HepG2 (cell line): Measurements from ENCODE around the gene ZNF541. TPM values are rescaled to one million over a fixed set of nuclear protein-coding genes. Genes with fewer than 3 reads are reported as not detected.

Experiments
- ATAC-seq: fragments of 200-7000 bp; cut with Tn5 transposase; 3 replicates; pipeline ENCODE4 v1.9.1; 2020; ENCODE audit warnings: mild to moderate bottlenecking, moderate library complexity
- BruUV-seq: library from RNA; stranded (reverse); fragments of 400-500 nt; replicated peaks from 2 replicates; lab custom pipeline; 2021; lab: Mats Ljungman, UMichigan
- CTCF ChIA-PET: fragments of 300-600 bp; formaldehyde crosslinking; extraction: SDS; loops from one replicate; lab custom pipeline; 2021; ENCODE audit warnings: low total read pairs, inconsistent platforms, low intra/inter-chr PET ratio; lab: Yijun Ruan, JAX
- POLR2A ChIA-PET: fragments of 350-600 bp; sonication (Branson Sonifier 250); formaldehyde crosslinking; loops from one replicate; lab custom pipeline; 2020; ENCODE audit warnings: antibody characterized with exemption, inconsistent platforms; lab: Yijun Ruan, JAX
- DNase-seq: peaks from one replicate; pipeline ENCODE4 v3.0.0-alpha.2; 2015; ENCODE audit warnings: low spot score
- FAIRE-seq: peaks from 3 replicates; lab custom pipeline; 2011; peaks lifted over from hg19 to GRCh38; lab: Jason Lieb, UNC
- H2AFZ ChIP-seq: one replicate; pipeline ENCODE4 v1.6.1; 2011; ENCODE audit warnings: low read length, inconsistent platforms
- H3K27ac ChIP-seq: fragments of 300-600 bp; 3 replicates; pipeline ENCODE4 v1.8.0; 2011; ENCODE audit warnings: mixed run types, mild to moderate bottlenecking, mixed read lengths, low read length, inconsistent platforms; ENCODE audit not compliant: insufficient read depth; ENCODE audit errors: extremely low read length
- H3K27me3 ChIP-seq, 2 experiments: fragments of 200-600 bp in 1 of 2; 2 replicates in 1 of 2; 3 replicates in 1 of 2; pipeline versions ENCODE4 v1.6.0 to v1.8.0; 2011; ENCODE audit warnings: low read length in 2 of 2, mild to moderate bottlenecking in 2 of 2, moderate library complexity in 2 of 2, inconsistent platforms in 1 of 2; ENCODE audit not compliant: insufficient read depth in 2 of 2, control insufficient read depth in 1 of 2
- H3K36me3 ChIP-seq, 2 experiments: fragments of 200-600 bp in 1 of 2; replicated peaks in 1 of 2; 2 replicates in 1 of 2; 3 replicates in 1 of 2; pipeline versions ENCODE4 v1.5.1 to v1.8.0; 2011; ENCODE audit warnings: low read length in 2 of 2, inconsistent platforms in 1 of 2; ENCODE audit not compliant: insufficient read depth in 2 of 2, control insufficient read depth in 1 of 2
- H3K4me1 ChIP-seq: 2 replicates; pipeline ENCODE4 v1.5.1; 2012; ENCODE audit warnings: low read length, inconsistent platforms; ENCODE audit not compliant: insufficient read depth
- H3K4me2 ChIP-seq: 2 replicates; pipeline ENCODE4 v1.6.0; 2011; ENCODE audit warnings: low read depth, low read length, inconsistent platforms
- H3K4me3 ChIP-seq, 3 experiments: fragments of 200-600 bp in 1 of 3; sonication (generic), shearing (Covaris generic) in 1 of 3; replicated peaks in 1 of 3; 2 replicates each; pipeline ENCODE4 v1.5.1; 2011 to 2016; ENCODE audit warnings: low read length in 3 of 3, inconsistent platforms in 2 of 3, low read depth in 2 of 3, mild to moderate bottlenecking in 2 of 3, control low read depth in 1 of 3, mixed read lengths in 1 of 3; ENCODE audit not compliant: insufficient read depth in 1 of 3
- H3K79me2 ChIP-seq: one replicate; pipeline ENCODE4 v1.6.1; 2011; ENCODE audit warnings: low read length, inconsistent platforms; ENCODE audit not compliant: insufficient read depth
- H3K9ac ChIP-seq: 2 replicates; pipeline ENCODE4 v1.6.0; 2011; ENCODE audit warnings: mild to moderate bottlenecking, low read depth, low read length, inconsistent platforms; ENCODE audit not compliant: insufficient read depth
- H3K9me3 ChIP-seq: 2 replicates; pipeline ENCODE4 v1.5.1; 2012; ENCODE audit warnings: mild to moderate bottlenecking, low read length
- H4K20me1 ChIP-seq: 2 replicates; pipeline ENCODE4 v1.6.0; 2011; ENCODE audit warnings: inconsistent platforms, mild to moderate bottlenecking, low read length, moderate library complexity; ENCODE audit not compliant: insufficient read depth
- NFKB2 ChIP-seq: sonication (generic); formaldehyde crosslinking; IDR thresholded peaks from 2 replicates; pipeline ENCODE4 v1.4.0; 2020; ENCODE audit warnings: missing genetic modification reagents, borderline replicate concordance
- SCMH1 ChIP-seq: sonication (generic); formaldehyde crosslinking; IDR thresholded peaks from 2 replicates; pipeline ENCODE4 v1.9.0; 2021; ENCODE audit warnings: missing genetic modification reagents, mild to moderate bottlenecking, borderline replicate concordance
- ZNF629 ChIP-seq: sonication (generic); formaldehyde crosslinking; conservative IDR thresholded peaks from 2 replicates; pipeline ENCODE4 v1.5.0; 2020; ENCODE audit warnings: missing genetic modification reagents
- WGBS: methylation state at CpG from one replicate; pipeline ENCODE4 v1.1.6; 2017; ENCODE audit warnings: low lambda C conversion rate; 5-methylcytosine and 5-hydroxymethylcytosine counted together
- in situ Hi-C: cut with HindIII; loops from 2 replicates; pipeline ENCODE4 v1.10.0; 2017; ENCODE audit warnings: low pct_unique_long_range_greater_than_20kb; ENCODE audit not compliant: extremely low pct_ligation_motif_present
- intact Hi-C: fragments of 100-400 bp; cut with micrococcal nuclease; formaldehyde crosslinking; loops from one replicate; pipeline ENCODE4 v1.10.0; 2022; ENCODE audit not compliant: unreplicated experiment
- polyA plus RNA-seq, 8 experiments: library from polyadenylated mRNA; depleted of rRNA in 3 of 8; stranded (reverse) in 7 of 8; unstranded in 1 of 8; fragments of >200 nt; fragmentation: Illumina TruSeq in 4 of 8; extraction: Trizol in 4 of 8; gene quantifications; 2 replicates each; pipeline versions ENCODE4 v1.2.1 to v1.2.3, GENCODE V29; 2011 to 2016; ENCODE audit warnings: low read depth in 4 of 8, missing spikeins in 1 of 8, mixed read lengths in 1 of 8; ENCODE audit not compliant: insufficient read depth in 1 of 8
- total RNA-seq, 5 experiments: library from RNA; depleted of rRNA; stranded (reverse); fragments of >200 nt; fragmentation: Illumina TruSeq; extraction: Trizol; gene quantifications; 2 replicates each; pipeline ENCODE4 v1.2.3, GENCODE V29; 2016; ENCODE audit warnings: low read depth in 1 of 5
- TF ChIP-seq, protein P1 (sequence below): sonication (generic); formaldehyde crosslinking; IDR thresholded peaks from 2 replicates; pipeline ENCODE4 v1.4.0; 2020; ENCODE audit warnings: missing genetic modification reagents

Gene ZNF541
- total and polyA plus RNA-seq, 2 of the 13 experiments (the other 11 are each of a cell fraction or from before 2014, with no cell fraction given): 0.03 to 0.04 TPM

DNA sequence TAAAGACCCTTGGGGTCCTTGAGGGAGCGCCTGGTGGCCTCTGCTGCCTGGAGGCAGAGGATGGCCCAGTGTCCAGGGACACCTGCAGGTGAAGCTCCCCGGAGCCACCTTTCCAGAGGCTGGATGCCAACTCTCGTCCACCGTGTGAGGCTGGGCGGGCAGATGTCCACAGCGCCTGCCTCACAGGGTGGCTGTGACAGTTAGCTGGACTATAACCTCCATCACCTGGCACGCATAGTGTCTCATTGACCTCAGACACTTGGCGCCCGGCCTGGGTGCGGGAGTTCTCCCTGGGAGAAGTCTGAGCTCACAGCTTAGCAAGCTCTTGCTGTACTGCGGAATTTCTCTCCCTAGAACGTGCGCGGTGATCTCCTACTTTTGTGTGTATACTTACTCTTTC is 45.8 kb upstream of the ZNF541 start:
- no peaks in the 10 kb centered on the region for H3K27me3 ChIP-seq
- no peak for FAIRE-seq
- in situ Hi-C loops (no loop called here), intact Hi-C loops (no loop called here)
- peaks cover 21% of the 10 kb centered on the region for H4K20me1 ChIP-seq
- ChIA-PET POLR2A (no interaction called here), CTCF (no interaction called here)
- no peak for ATAC-seq
- TF ChIP-seq, protein P1, sequence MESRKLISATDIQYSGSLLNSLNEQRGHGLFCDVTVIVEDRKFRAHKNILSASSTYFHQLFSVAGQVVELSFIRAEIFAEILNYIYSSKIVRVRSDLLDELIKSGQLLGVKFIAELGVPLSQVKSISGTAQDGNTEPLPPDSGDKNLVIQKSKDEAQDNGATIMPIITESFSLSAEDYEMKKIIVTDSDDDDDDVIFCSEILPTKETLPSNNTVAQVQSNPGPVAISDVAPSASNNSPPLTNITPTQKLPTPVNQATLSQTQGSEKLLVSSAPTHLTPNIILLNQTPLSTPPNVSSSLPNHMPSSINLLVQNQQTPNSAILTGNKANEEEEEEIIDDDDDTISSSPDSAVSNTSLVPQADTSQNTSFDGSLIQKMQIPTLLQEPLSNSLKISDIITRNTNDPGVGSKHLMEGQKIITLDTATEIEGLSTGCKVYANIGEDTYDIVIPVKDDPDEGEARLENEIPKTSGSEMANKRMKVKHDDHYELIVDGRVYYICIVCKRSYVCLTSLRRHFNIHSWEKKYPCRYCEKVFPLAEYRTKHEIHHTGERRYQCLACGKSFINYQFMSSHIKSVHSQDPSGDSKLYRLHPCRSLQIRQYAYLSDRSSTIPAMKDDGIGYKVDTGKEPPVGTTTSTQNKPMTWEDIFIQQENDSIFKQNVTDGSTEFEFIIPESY: peak; percentile 40
- no peak for TF ChIP-seq SCMH1 (CRISPR knock-in tag)
- no peak overlapping the region for H2AFZ ChIP-seq
- no TSS peak for BruUV-seq
- 0 out of 5 replicates have a peak, but pooled peaks cover 0 to 2% of the 10 kb centered on the region in 2 experiments for H3K36me3 ChIP-seq
- peaks cover 40% of the 10 kb centered on the region for H3K4me1 ChIP-seq
- 66% methylated on average over 5 of the region's 14 CpGs for WGBS
- H3K27ac ChIP-seq: peak overlapping the region; percentile 22
- H3K79me2 ChIP-seq: peaks cover 51% of the 10 kb centered on the region
- no peak overlapping the region; the same call in 1 of the 2 replicates for H3K4me2 ChIP-seq
- DNase-seq: no peak
- no peaks in the 10 kb centered on the region for H3K9me3 ChIP-seq
- no peak overlapping the region for H3K4me3 ChIP-seq
- H3K9ac ChIP-seq: no peak overlapping the region

DNA sequence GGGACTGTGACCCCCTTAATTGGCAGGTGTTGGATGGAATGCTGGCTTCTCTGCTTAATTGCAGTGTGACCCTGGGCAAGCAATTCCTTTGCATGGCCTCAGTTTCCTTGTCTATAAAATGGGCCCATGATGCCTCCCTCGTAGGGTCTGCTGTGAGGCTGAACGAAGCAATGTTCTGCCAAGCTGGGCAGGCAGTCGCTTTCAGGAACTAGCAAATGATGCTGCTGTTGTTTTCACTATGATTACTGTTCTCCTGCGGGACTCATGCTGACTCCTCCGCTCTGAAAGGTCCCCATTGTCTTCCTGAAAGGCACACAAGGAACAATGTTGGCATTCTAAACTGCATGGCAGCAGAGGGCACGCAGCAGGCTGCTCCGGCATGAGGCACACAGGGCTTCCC is 42.8 kb upstream of the ZNF541 start:
- H3K4me1 ChIP-seq: peaks cover 42% of the 10 kb centered on the region
- CTCF ChIA-PET: no interaction called here

More for the DNA sequence above, 42.8 kb upstream of the ZNF541 start:
- DNase-seq: no peak
- BruUV-seq: no TSS peak
- FAIRE-seq: no peak
- Histone ChIP-seq H3K36me3 (peaks cover 0 to 2% of the 10 kb centered on the region in 2 experiments; a peak in 1 of 5 replicates), H3K9ac (no peak overlapping the region), H4K20me1 (peaks cover 24% of the 10 kb centered on the region), H3K9me3 (no peaks in the 10 kb centered on the region), H3K4me2 (no peak overlapping the region), H3K27me3 (no peaks in the 10 kb centered on the region), H3K79me2 (peaks cover 70% of the 10 kb centered on the region), H3K27ac (no peak overlapping the region), H2AFZ (no peak overlapping the region), H3K4me3 (no peak overlapping the region)
- 94% methylated on average over 5 of the region's 7 CpGs for WGBS
- intact Hi-C loops: no loop called here
- POLR2A ChIA-PET: no interaction called here
- in situ Hi-C loops: no loop called here
- no peak for ATAC-seq
- TF ChIP-seq ZNF629 (CRISPR knock-in tag): peak; percentile 83
- no peak for TF ChIP-seq NFKB2 (CRISPR knock-in tag)
